NCI-H1694 (cell line): ENCODE data around the gene NOTCH3.

Experiments
- DNase-seq: peaks from one replicate; lab custom pipeline; 2025; lab: John Stamatoyannopoulos, UW

NOTCH3 gene

GRCh38 chr19:15195371-15196334 is 5.1 kb downstream of the NOTCH3 start:
- no peak for DNase-seq

- DNase-seq: no peak
These were observed 5.9 kb downstream of the NOTCH3 start for GRCh38 chr19:15194938-15195337.

DNA sequence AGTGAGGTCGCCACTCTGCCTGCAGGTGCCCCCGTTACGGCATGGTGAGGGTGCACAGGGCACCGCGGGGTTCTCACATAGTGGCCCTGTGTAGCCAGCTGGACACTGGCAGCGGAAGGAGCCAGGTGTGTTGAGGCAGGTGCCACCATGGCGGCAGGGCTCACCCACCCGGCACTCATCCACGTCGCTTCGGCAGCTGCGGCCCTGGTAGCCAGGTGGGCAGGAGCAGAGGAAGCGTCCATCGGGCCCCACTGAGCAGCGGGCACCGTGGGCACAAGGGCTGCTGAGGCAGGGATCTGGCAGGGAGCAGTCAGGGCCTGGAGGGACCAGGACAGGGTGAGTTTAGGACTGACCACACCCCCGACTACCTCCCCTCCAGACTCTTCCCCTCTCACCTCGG is 8.8 kb downstream of the NOTCH3 start:
- DNase-seq: no peak

GRCh38 chr19:15191514-15191913 is 9.3 kb downstream of the NOTCH3 start:
- no peak for DNase-seq

- no peak for DNase-seq
These were observed 11.9 kb downstream of the NOTCH3 start for GRCh38 chr19:15188851-15189250.

DNA sequence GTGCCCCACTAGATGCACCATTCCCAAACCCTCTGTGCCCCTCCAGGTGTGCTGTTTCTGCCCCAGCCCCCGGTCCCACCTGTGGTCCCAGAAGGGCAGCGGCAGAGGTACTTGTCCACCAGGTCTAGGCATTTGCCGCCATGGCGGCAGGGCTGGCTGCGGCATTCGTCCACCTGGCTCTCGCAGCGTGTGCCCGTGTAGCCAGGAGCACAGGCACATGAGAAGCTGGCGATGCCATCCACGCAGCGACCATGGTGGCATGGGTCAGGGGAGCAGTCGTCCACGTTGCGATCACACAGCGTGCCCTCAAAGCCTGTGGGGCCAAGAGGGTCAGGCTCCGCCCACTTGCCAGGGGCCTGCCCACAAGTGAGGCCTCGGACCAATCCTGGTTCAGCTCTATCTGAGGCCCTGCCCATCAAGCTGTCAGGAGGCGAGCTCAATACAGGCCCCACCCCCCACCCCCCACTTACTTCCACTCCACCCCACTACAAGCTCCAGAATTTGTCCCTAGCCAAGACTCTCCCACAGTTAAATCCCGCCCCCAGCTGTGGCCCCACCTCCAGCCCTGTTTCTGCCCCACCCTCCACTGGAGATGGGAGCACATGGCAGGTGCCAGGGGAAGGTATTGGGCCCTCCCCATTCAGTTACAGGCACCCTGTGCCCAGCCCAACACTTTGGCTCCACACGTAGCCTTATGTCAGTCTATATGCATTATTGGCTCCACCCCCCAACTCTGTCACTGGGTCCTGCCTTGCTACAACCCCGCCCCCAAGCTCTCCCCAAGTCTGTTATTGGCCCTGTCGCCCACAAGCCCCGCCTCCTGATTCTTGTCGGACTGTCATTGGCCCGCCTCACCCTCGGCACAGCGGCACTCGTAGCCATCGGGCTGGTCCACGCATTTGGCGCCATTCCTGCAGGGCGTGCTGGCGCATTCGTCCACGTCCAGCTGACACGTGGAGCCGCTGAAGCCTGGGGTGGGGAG is 13.5 kb downstream of the NOTCH3 start:
- DNase-seq: no peak

GRCh38 chr19:15185188-15185587 is 15.6 kb downstream of the NOTCH3 start:
- no peak for DNase-seq

DNA sequence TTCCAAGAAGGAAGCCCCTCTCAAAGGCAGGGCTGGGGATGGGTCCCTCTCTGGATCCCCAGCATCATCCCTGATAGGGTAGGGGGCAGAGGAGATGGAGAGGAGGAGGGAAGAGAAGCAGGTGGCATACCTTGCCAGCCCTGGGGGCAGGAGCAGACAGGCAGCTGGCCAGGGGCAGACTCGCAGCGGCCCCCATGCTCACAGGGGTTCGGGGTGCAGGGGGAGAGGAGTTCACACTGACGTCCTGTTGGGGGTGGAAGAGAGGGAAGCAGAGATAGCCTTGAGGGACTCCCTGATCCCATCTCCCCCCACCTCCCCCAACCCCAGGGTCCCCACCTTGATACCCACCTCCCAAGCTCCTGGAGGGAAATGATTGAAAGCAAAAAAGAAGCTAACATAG is 16.0 kb downstream of the NOTCH3 start:
- no peak for DNase-seq

- no peak for DNase-seq
These were observed 19.4 kb downstream of the NOTCH3 start for GRCh38 chr19:15181394-15181793.

DNA sequence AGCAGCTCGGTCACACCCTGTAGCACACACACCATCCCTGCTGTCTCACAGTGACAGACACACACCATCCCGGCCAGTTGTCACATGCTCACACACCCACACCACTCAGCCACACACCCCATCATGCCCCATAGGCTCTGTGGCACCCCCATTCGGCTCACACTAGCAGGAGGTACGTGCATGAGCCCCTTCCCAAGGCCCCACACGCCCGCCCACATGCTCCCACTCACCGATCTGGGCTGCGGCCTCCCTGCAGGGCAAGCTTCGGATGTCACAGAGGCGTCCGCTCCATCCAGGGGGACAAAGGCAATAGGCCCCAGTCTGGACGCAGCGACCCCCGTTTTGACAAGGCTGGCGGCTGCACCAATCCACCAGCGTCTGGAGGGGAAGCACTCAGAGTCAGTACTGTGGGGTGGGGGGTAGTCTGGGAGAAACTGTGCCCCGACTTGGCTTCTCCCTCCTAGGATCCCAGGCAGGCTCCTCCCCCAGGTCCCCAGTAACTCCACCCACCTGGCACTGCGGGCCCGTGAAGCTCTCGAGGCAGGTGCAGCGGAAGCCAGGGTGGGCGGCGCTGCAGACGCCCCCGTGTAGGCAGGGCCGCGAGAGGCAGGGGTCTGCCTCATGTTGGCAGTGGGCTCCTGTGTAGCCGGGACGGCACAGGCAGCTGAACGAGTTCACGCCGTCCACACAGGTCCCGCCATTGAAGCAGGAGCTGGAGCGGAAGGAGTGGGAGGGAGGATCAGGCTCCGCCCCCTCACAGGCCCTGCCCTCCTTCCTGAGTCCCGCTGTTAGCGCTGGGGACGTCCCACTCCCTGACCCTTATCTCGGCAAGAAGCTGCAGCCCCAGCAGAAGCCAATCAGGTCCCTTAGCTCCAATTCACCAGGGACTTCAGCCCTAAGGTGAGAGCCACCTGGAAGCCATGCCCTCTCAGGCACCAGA is 20.1 kb downstream of the NOTCH3 start:
- no peak for DNase-seq

GRCh38 chr19:15178629-15179308 is 22.0 kb downstream of the NOTCH3 start:
- DNase-seq: no peak

- peak; percentile 62 for DNase-seq
These were observed 23.3 kb downstream of the NOTCH3 start for GRCh38 chr19:15177269-15178116.

- no peak for DNase-seq
These were observed 25.2 kb downstream of the NOTCH3 start for GRCh38 chr19:15175609-15176008.

GRCh38 chr19:15173746-15174404 is 26.9 kb downstream of the NOTCH3 start:
- peak; percentile 76 for DNase-seq

GRCh38 chr19:15170345-15170744 is 30.4 kb downstream of the NOTCH3 start:
- no peak for DNase-seq

DNA sequence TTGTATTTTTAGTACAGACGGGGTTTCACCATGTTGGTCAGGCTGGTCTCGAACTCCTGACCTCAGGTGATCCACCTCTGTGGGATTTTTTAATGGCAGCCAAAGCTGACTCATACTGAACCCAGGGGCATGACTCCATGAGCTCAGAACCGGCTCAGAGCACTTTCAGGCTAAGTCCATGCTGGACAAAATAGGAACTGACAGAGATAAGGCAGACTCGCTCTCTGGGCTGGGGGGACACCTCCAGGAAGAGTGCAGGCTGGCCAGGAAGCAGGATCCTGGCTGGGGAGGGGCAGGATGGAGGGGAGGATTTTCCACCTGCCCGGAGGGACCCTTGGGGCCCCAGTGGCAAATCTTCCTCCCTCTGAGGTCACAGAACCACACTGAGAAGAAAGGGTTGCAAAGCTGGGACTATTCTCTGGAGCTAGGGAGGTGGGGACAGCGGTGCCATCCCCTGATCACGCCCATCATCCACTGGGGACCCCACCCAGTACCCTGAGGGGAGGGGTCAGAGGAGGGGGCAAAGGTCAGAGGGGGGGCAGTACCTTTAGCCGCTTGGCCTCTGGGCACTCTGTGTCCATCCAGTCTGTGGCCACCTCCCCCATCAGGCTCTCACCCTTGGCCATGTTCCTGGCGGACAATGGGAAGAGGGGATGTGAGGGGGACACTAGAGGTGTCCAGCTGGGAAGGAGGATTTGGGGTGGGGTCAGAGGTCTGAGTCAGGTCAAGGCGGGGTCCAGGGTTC is 31.1 kb downstream of the NOTCH3 start:
- DNase-seq: no peak

GRCh38 chr19:15166700-15167099 is 34.1 kb downstream of the NOTCH3 start:
- DNase-seq: no peak
